Osteocyte (in vitro differentiated cells): ENCODE measurements around the gene ADPRM. TPM values are rescaled to one million over a fixed set of nuclear protein-coding genes. Genes with fewer than 3 reads are reported as not detected.

ENCODE experiments used
- DNase-seq: peaks from one replicate; pipeline ENCODE4 v3.0.0; 2021; ENCODE audit warnings: mixed read lengths; ENCODE audit not compliant: unreplicated experiment; ENCODE audit errors: extremely low spot score
- H3K27ac Mint-ChIP-seq: one replicate; pipeline ENCODE4 v1.8.0; 2021; ENCODE audit warnings: mild to moderate bottlenecking, mixed read lengths; ENCODE audit not compliant: unreplicated experiment
- H3K27me3 Mint-ChIP-seq: one replicate; pipeline ENCODE4 v1.8.0; 2021; ENCODE audit warnings: mixed read lengths; ENCODE audit not compliant: unreplicated experiment
- H3K36me3 Mint-ChIP-seq: one replicate; pipeline ENCODE4 v1.8.0; 2021; ENCODE audit warnings: mixed read lengths; ENCODE audit not compliant: unreplicated experiment
- H3K4me1 Mint-ChIP-seq: one replicate; pipeline ENCODE4 v1.8.0; 2021; ENCODE audit warnings: mixed read lengths; ENCODE audit not compliant: unreplicated experiment
- H3K4me3 Mint-ChIP-seq: one replicate; pipeline ENCODE4 v1.8.0; 2021; ENCODE audit warnings: mild to moderate bottlenecking, moderate library complexity, mixed read lengths; ENCODE audit not compliant: unreplicated experiment
- H3K9me3 Mint-ChIP-seq: one replicate; pipeline ENCODE4 v1.8.0; 2021; ENCODE audit warnings: mixed read lengths; ENCODE audit not compliant: unreplicated experiment
- total RNA-seq: library from RNA; stranded (reverse); gene quantifications from 2 replicates; pipeline ENCODE4 v1.2.1, GENCODE V29; 2021
- TF ChIP-seq, protein P1 (sequence below): fragments of 200-600 bp; sonication (generic); IDR thresholded peaks from 2 replicates; pipeline ENCODE4 v1.5.0; 2021; ENCODE audit warnings: antibody characterized with exemption, mild to moderate bottlenecking, moderate library complexity

ADPRM gene
- total RNA-seq, 1 donor from 2014 or later = 13.1 TPM

- Mint-ChIP-seq H3K27ac (no peak overlapping the region), H3K9me3 (no peaks in the 10 kb centered on the region), H3K4me1 (peaks cover 3% of the 10 kb centered on the region), H3K36me3 (no peaks in the 10 kb centered on the region), H3K27me3 (peaks cover 5% of the 10 kb centered on the region), H3K4me3 (no peak overlapping the region)
- DNase-seq = no peak
- TF ChIP-seq, protein P1, sequence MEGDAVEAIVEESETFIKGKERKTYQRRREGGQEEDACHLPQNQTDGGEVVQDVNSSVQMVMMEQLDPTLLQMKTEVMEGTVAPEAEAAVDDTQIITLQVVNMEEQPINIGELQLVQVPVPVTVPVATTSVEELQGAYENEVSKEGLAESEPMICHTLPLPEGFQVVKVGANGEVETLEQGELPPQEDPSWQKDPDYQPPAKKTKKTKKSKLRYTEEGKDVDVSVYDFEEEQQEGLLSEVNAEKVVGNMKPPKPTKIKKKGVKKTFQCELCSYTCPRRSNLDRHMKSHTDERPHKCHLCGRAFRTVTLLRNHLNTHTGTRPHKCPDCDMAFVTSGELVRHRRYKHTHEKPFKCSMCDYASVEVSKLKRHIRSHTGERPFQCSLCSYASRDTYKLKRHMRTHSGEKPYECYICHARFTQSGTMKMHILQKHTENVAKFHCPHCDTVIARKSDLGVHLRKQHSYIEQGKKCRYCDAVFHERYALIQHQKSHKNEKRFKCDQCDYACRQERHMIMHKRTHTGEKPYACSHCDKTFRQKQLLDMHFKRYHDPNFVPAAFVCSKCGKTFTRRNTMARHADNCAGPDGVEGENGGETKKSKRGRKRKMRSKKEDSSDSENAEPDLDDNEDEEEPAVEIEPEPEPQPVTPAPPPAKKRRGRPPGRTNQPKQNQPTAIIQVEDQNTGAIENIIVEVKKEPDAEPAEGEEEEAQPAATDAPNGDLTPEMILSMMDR = no peak
Observed at GRCh38 chr17:10756619-10757018, 59.2 kb downstream of the ADPRM start.

DNA sequence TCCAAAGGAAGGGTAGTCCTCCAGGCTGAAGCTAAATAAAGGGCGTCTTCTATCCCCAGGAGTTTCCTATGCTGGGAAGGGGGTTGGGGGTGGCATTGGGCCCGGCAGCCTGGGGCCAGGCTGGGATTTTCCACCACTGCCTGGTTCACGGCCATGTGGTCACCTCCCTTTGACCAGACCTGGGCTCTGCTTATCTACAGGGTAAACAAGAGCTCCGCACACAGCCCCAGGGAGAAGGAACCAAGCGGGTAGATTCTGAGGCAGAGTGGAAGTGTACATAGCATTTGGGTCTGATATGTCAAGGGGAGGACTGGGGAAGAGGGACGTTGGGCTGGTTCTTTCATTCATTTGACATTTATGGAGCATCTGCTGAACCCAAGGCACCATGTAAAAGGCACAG, 59.7 kb downstream of the ADPRM start:
- H3K27me3 Mint-ChIP-seq = peaks cover 5% of the 10 kb centered on the region
- DNase-seq = no peak
- peaks cover 3% of the 10 kb centered on the region for H3K4me1 Mint-ChIP-seq
- no peak overlapping the region for H3K4me3 Mint-ChIP-seq
- H3K27ac Mint-ChIP-seq = no peak overlapping the region
- no peaks in the 10 kb centered on the region for H3K9me3 Mint-ChIP-seq
- TF ChIP-seq, protein P1 = no peak
- H3K36me3 Mint-ChIP-seq = no peaks in the 10 kb centered on the region

DNA sequence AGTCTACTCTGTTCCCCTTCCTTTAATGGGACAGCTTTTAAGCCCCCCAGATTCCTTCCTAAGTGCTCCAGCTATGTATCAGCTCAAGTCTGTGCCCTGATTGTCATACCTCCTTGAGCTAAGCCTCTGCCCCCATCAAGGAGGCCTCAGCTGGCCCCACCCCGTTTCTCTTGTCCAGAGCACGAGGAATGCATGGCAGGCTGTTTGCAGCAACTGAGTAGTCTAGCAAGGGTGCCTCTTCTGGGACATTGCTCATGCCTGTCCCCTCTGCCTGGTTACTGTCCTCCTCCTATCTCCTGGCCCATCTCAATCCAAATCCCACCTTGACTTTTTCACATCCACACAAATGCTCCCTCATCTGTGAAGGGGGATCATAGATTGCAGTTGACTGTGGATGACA, 60.3 kb downstream of the ADPRM start:
- Mint-ChIP-seq H3K4me1 (peaks cover 3% of the 10 kb centered on the region), H3K36me3 (no peaks in the 10 kb centered on the region), H3K27me3 (peaks cover 5% of the 10 kb centered on the region), H3K4me3 (no peak overlapping the region), H3K9me3 (no peaks in the 10 kb centered on the region), H3K27ac (no peak overlapping the region)
- TF ChIP-seq, protein P1 = no peak
- DNase-seq = no peak

DNA sequence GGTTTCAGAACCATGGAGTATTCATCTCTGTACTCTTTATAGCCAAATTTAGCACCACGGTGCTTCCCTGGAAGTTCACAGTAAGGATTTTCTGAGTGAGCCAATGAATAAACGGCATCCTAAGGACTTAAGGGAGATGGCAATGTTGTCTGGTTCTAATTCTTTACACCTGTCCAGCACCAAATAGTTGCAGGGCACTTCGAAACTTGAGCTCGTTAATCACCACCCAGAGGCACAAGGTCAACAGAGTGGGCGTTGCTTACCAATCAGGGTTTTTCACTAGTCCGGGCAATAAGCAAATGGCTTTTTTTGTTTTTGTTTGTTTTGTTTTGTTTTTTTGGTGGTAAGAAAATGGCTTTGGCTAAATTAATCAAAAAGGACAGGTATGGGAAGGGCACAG, 60.7 kb downstream of the ADPRM start:
- Mint-ChIP-seq H3K27ac (no peak overlapping the region), H3K4me3 (no peak overlapping the region)
- TF ChIP-seq, protein P1 = no peak

More for the DNA sequence above, 60.7 kb downstream of the ADPRM start:
- Mint-ChIP-seq H3K9me3 (no peaks in the 10 kb centered on the region), H3K4me1 (peaks cover 3% of the 10 kb centered on the region), H3K27me3 (peaks cover 5% of the 10 kb centered on the region), H3K36me3 (no peaks in the 10 kb centered on the region)
- no peak for DNase-seq

Other genes with a start within 250 kb of the ADPRM start
- gene MYH4, start 228.0 kb upstream of the ADPRM start, total RNA-seq = not detected in 2 replicates
- not detected in 2 replicates for gene MYH1, start 179.1 kb upstream of the ADPRM start, total RNA-seq
- not detected in 2 replicates for gene MYH2, start 147.9 kb upstream of the ADPRM start, total RNA-seq
- 2.4 and 3.2 TPM in 2 replicates for gene MYH3, start 40.3 kb upstream of the ADPRM start, total RNA-seq
- 26.8 and 27.4 TPM in 2 replicates for gene SCO1, start 61 bp upstream of the ADPRM start, total RNA-seq
- gene TMEM220, start 32.4 kb downstream of the ADPRM start, total RNA-seq = 6.8 and 8.1 TPM in 2 replicates
- gene TMEM238L, start 106.5 kb downstream of the ADPRM start, total RNA-seq = not detected in 2 replicates
- not detected in 2 replicates for gene PIRT, start 140.5 kb downstream of the ADPRM start, total RNA-seq